Transverse colon (tissue), 4 donors: Measurements from ENCODE around the gene ZNF462. TPM values are rescaled to one million over a fixed set of nuclear protein-coding genes. Genes with fewer than 3 reads are reported as not detected.

Source experiments
- DNase-seq: peaks from one replicate; pipeline ENCODE4 v3.0.0-alpha.2; 2019
- H3K27ac ChIP-seq, 4 donors: fragments of 200-600 bp; sonication (generic); 2 replicates each; pipeline ENCODE4 v1.5.1; 2016 to 2018; ENCODE audit warnings: inconsistent platforms in 4 of 4
- H3K27me3 ChIP-seq: fragments of 200-600 bp; sonication (generic); 2 replicates; pipeline ENCODE4 v1.5.1; 2017; ENCODE audit warnings: inconsistent platforms
- H3K36me3 ChIP-seq, 4 donors: fragments of 200-600 bp; sonication (generic); 2 replicates each; pipeline ENCODE4 v1.5.1; 2017 to 2019; ENCODE audit warnings: inconsistent platforms in 4 of 4
- H3K4me1 ChIP-seq, 4 donors: fragments of 200-600 bp; sonication (generic); 2 replicates each; pipeline ENCODE4 v1.5.1; 2017 to 2020; ENCODE audit warnings: inconsistent platforms in 4 of 4
- H3K4me3 ChIP-seq, 4 donors: fragments of 200-600 bp; sonication (generic); 1 replicate in 1 of 4; 2 replicates in 3 of 4; pipeline versions ENCODE4 v1.5.1 to v1.6.1; 2017 to 2019; ENCODE audit warnings: inconsistent platforms in 4 of 4
- H3K9me3 ChIP-seq, 2 donors: fragments of 200-600 bp; sonication (generic); 2 replicates each; pipeline ENCODE4 v1.5.1; 2017 to 2019; ENCODE audit warnings: inconsistent platforms in 2 of 2
- CTCF ChIP-seq, 5 experiments: fragments of 200-600 bp in 3 of 5; fragments of 450-650 bp in 2 of 5; sonication (generic) in 3 of 5; IDR thresholded peaks; 1 replicate in 2 of 5; 2 replicates in 3 of 5; pipeline ENCODE4 v1.5.1; 2016 to 2017; ENCODE audit warnings: antibody characterized with exemption in 5 of 5, inconsistent platforms in 3 of 5, mild to moderate bottlenecking in 2 of 5, moderate library complexity in 1 of 5
- EP300 ChIP-seq: sonication (generic); formaldehyde crosslinking; IDR thresholded peaks from one replicate; pipeline ENCODE4 v1.6.1; 2017; ENCODE audit warnings: antibody characterized with exemption, low read depth
- POLR2A ChIP-seq: fragments of 450-650 bp; IDR thresholded peaks from one replicate; pipeline ENCODE4 v1.6.1; 2016; ENCODE audit warnings: antibody characterized with exemption, mild to moderate bottlenecking, moderate library complexity
- POLR2AphosphoS5 ChIP-seq, 3 donors: sonication (generic); formaldehyde crosslinking; IDR thresholded peaks; one replicate each; pipeline ENCODE4 v1.6.1; 2016; ENCODE audit warnings: antibody characterized with exemption in 3 of 3
- WGBS, 2 donors: methylation state at CpG; one replicate each; pipeline ENCODE4 v1.1.5; 2018; ENCODE audit warnings: low coverage in 1 of 2; 5-methylcytosine and 5-hydroxymethylcytosine counted together
- in situ Hi-C, 4 donors: fragments of 200-750 bp; cut with MboI; loops; one replicate each; pipeline versions ENCODE4 v1.15.0 to v1.15.1; 2017; ENCODE audit warnings: low sequenced_read_pairs in 3 of 4, low pct_ligation_motif_present in 1 of 4, low pct_unique_long_range_greater_than_20kb in 1 of 4
- intact Hi-C: fragments of 100-400 bp; cut with DNase I; formaldehyde crosslinking; loops from one replicate; pipeline ENCODE4 v1.15.1; 2023; ENCODE audit warnings: low total_unique reads
- total RNA-seq, 4 donors: library from RNA; depleted of rRNA; stranded (reverse); fragments of >200 nt; gene quantifications; one replicate each; pipeline ENCODE4 v1.1.0, GENCODE V29; 2016

The ZNF462 gene
- total RNA-seq, 4 donors from 2014 or later, result 17.5 to 28.7 (median 22.9) TPM

- 2 to 3% methylated on average over 15 of the region's 15 CpGs for WGBS, 2 donors
- TF ChIP-seq CTCF (IDR thresholded peaks at IDR 0.05), result no peak
- no peak for TF ChIP-seq EP300
- no peak for TF ChIP-seq POLR2AphosphoS5 (IDR thresholded peaks at IDR 0.05)
- TF ChIP-seq POLR2A, result no peak
- H3K4me1 ChIP-seq, result peaks cover 0 to 37% (median 5%) of the 10 kb centered on the region in 4 donors
Observed at GRCh38 chr9:106861640-106862109, 1.3 kb upstream of the ZNF462 start.

GRCh38 chr9:106862110-106862820 lies 701 bp upstream of the ZNF462 start:
- H3K4me1 ChIP-seq, result peaks cover 0 to 40% (median 5%) of the 10 kb centered on the region in 4 donors

More at GRCh38 chr9:106861640-106862109, 1.3 kb upstream of the ZNF462 start:
- H3K36me3 ChIP-seq, result no peaks in the 10 kb centered on the region
- peak overlapping the region; percentile 65 to 90 (median 80) for H3K4me3 ChIP-seq
- DNase-seq, result no peak
- in situ Hi-C loops, result loop anchor here in 1 of 4 donors (25.0 kb wide), 1 partner anchor 301 kb away; no protein-coding TSS in a partner anchor
- intact Hi-C loops, result loop anchor here (10.0 kb wide), 1 partner anchor 157 kb away; no protein-coding TSS in a partner anchor
- H3K27ac ChIP-seq, result peak overlapping the region; percentile 83 to 91 (median 87)
- H3K27me3 ChIP-seq, result peaks cover 12% of the 10 kb centered on the region
- H3K9me3 ChIP-seq, result no peaks in the 10 kb centered on the region

GRCh38 chr9:106864373-106865143 lies 1.6 kb downstream of the ZNF462 start:
- no peak for DNase-seq
- no peak for TF ChIP-seq POLR2A
- TF ChIP-seq POLR2AphosphoS5 (IDR thresholded peaks at IDR 0.05), result no peak
- TF ChIP-seq EP300, result no peak
- no peak for TF ChIP-seq CTCF (IDR thresholded peaks at IDR 0.05)
- Histone ChIP-seq H3K4me3 (peak overlapping the region; percentile 65 to 90 (median 80)), H3K9me3 (no peaks in the 10 kb centered on the region), H3K27ac (peak overlapping the region; percentile 83 to 91 (median 87)), H3K36me3 (no peaks in the 10 kb centered on the region), H3K27me3 (peaks cover 12% of the 10 kb centered on the region), H3K4me1 (peaks cover under 1 to 63% (median 19%) of the 10 kb centered on the region in 4 donors)
- 13 to 19% methylated on average over 7 to 11 of the region's 11 CpGs for WGBS, 2 donors
- intact Hi-C loops, result loop anchor here (10.0 kb wide), 1 partner anchor 160 kb away; no protein-coding TSS in a partner anchor
- in situ Hi-C loops, result loop anchor here in 1 of 4 donors (25.0 kb wide), 1 partner anchor 298 kb away; no protein-coding TSS in a partner anchor

More at GRCh38 chr9:106862110-106862820, 701 bp upstream of the ZNF462 start:
- Histone ChIP-seq H3K27ac (peak overlapping the region; percentile 83 to 91 (median 87)), H3K4me3 (peak overlapping the region; percentile 65 to 90 (median 80)), H3K27me3 (peaks cover 12% of the 10 kb centered on the region), H3K36me3 (no peaks in the 10 kb centered on the region), H3K9me3 (no peaks in the 10 kb centered on the region)
- WGBS, 2 donors, result 6 to 9% methylated on average over 24 to 32 of the region's 32 CpGs
- in situ Hi-C loops (loop anchor here in 1 of 4 donors (25.0 kb wide), 1 partner anchor 300 kb away; no protein-coding TSS in a partner anchor), intact Hi-C loops (loop anchor here (10.0 kb wide), 1 partner anchor 157 kb away; no protein-coding TSS in a partner anchor)
- peak; percentile 52 for DNase-seq
- TF ChIP-seq EP300 (no peak), POLR2AphosphoS5 (IDR thresholded peaks at IDR 0.05) (no peak), POLR2A (no peak), CTCF (IDR thresholded peaks at IDR 0.05) (no peak)

- intact Hi-C loops (loop anchor here (10.0 kb wide), 1 partner anchor 161 kb away; no protein-coding TSS in a partner anchor), in situ Hi-C loops (loop anchor here in 1 of 4 donors (25.0 kb wide), 1 partner anchor 296 kb away; no protein-coding TSS in a partner anchor)
- H3K27me3 ChIP-seq, result no peaks in the 10 kb centered on the region
- H3K9me3 ChIP-seq, result no peaks in the 10 kb centered on the region
- no peak overlapping the region for H3K4me3 ChIP-seq
- TF ChIP-seq EP300 (no peak), CTCF (IDR thresholded peaks at IDR 0.05) (no peak), POLR2A (no peak), POLR2AphosphoS5 (IDR thresholded peaks at IDR 0.05) (no peak)
- peaks cover 10 to 73% (median 26%) of the 10 kb centered on the region in 4 donors for H3K4me1 ChIP-seq
- DNase-seq, result no peak
- no peak overlapping the region for H3K27ac ChIP-seq
- WGBS, 2 donors, result 83 to 92% methylated on average over 1 of the region's 1 CpG
- H3K36me3 ChIP-seq, result no peaks in the 10 kb centered on the region
Observed at GRCh38 chr9:106866243-106866642, 3.3 kb downstream of the ZNF462 start.
